Measurements from ENCODE around the gene SLC41A1. TPM values are rescaled to one million over a fixed set of nuclear protein-coding genes. Genes with fewer than 3 reads are reported as not detected.

The SLC41A1 gene
- total RNA-seq, 1 donor: 29.3 TPM

DNA sequence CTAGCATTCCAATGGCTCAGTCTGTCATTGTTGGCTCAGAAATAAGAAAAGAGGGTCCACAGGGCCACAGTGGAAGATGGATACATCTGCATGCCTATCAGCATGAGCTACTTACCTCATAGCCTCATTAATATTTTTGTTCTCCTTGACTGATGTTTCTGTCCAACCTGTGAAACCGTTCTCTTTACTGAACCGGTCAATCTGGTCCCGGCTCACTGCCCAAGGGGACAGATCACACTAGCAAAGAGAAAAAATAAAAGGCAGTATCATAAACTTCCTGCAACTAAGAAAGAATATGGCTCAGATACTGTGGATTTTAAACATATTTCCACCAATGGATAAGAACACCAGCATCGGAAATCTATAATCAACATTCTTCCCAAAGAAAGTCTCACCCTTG is 42.4 kb downstream of the SLC41A1 start:
- TF ChIP-seq, protein P1, sequence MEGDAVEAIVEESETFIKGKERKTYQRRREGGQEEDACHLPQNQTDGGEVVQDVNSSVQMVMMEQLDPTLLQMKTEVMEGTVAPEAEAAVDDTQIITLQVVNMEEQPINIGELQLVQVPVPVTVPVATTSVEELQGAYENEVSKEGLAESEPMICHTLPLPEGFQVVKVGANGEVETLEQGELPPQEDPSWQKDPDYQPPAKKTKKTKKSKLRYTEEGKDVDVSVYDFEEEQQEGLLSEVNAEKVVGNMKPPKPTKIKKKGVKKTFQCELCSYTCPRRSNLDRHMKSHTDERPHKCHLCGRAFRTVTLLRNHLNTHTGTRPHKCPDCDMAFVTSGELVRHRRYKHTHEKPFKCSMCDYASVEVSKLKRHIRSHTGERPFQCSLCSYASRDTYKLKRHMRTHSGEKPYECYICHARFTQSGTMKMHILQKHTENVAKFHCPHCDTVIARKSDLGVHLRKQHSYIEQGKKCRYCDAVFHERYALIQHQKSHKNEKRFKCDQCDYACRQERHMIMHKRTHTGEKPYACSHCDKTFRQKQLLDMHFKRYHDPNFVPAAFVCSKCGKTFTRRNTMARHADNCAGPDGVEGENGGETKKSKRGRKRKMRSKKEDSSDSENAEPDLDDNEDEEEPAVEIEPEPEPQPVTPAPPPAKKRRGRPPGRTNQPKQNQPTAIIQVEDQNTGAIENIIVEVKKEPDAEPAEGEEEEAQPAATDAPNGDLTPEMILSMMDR (IDR thresholded peaks at IDR 0.05; ENCODE audit: extremely low read depth, low read depth, low read length): no peak
- Histone ChIP-seq H3K36me3 (ENCODE audit: insufficient read depth, low read length) (no peaks in the 10 kb centered on the region), H3K4me2 (ENCODE audit: insufficient read depth, low read length) (no peak overlapping the region), H3K4me1 (ENCODE audit: insufficient read depth, low read length) (peaks cover 6% of the 10 kb centered on the region), H3K9me3 (ENCODE audit: low read depth, low read length) (no peaks in the 10 kb centered on the region), H4K20me1 (ENCODE audit: insufficient read depth, low read length) (no peaks in the 10 kb centered on the region), H3K79me2 (ENCODE audit: insufficient read depth, low read length) (peaks cover 8% of the 10 kb centered on the region), H3K4me3 (ENCODE audit: insufficient read depth, low read length) (no peak overlapping the region), H3K27me3 (ENCODE audit: insufficient read depth, low read length) (no peaks in the 10 kb centered on the region), H2AFZ (ENCODE audit: low read length) (no peak overlapping the region), H3K27ac (ENCODE audit: low read depth, low read length) (no peak overlapping the region)
- DNase-seq (ENCODE audit: insufficient read length, low spot score, missing footprints): no peak

DNA sequence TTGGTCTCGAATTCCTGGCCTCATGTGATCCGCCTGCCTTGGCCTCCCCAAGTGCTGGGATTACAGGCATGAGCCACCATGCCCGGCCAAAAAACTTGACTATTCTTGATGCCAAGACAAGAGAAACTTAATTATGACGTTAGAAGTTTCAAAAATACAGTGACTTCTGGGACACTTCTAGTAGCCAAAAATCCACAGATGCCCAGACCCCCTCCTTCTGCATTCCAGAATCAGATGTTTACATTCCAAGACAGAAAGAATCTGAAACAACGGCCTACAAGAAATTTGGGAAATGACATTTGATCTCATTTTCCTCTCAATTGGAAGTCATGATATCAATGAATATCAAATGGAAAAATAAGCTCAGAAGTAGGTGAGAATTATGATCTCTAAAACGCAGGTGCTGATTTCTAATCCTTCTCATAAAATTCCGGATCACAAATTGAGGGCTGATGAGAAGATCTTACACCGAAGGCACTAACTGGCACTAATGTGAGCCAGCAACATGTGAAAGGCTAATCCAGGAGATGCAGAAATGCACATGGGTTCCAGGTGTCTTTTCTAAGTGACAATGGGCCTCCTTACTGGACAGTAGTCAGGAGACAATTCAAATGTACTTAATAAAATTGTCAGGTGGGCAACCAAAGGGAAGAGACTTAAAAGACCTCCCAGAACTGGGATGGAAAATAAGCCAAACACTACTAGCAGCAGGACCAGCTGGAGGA is 43.2 kb downstream of the SLC41A1 start:
- Histone ChIP-seq H3K79me2 (ENCODE audit: insufficient read depth, low read length) (peaks cover 4% of the 10 kb centered on the region), H3K4me3 (ENCODE audit: insufficient read depth, low read length) (no peak overlapping the region), H3K9me3 (ENCODE audit: low read depth, low read length) (no peaks in the 10 kb centered on the region), H3K4me2 (ENCODE audit: insufficient read depth, low read length) (no peak overlapping the region), H3K36me3 (ENCODE audit: insufficient read depth, low read length) (no peaks in the 10 kb centered on the region), H3K4me1 (ENCODE audit: insufficient read depth, low read length) (peaks cover 3% of the 10 kb centered on the region), H4K20me1 (ENCODE audit: insufficient read depth, low read length) (no peaks in the 10 kb centered on the region), H3K27me3 (ENCODE audit: insufficient read depth, low read length) (no peaks in the 10 kb centered on the region), H3K27ac (ENCODE audit: low read depth, low read length) (no peak overlapping the region), H2AFZ (ENCODE audit: low read length) (no peak overlapping the region)
- no peak for DNase-seq (ENCODE audit: insufficient read length, low spot score, missing footprints)
- TF ChIP-seq, protein P1 (IDR thresholded peaks at IDR 0.05; ENCODE audit: extremely low read depth, low read depth, low read length): no peak

DNA sequence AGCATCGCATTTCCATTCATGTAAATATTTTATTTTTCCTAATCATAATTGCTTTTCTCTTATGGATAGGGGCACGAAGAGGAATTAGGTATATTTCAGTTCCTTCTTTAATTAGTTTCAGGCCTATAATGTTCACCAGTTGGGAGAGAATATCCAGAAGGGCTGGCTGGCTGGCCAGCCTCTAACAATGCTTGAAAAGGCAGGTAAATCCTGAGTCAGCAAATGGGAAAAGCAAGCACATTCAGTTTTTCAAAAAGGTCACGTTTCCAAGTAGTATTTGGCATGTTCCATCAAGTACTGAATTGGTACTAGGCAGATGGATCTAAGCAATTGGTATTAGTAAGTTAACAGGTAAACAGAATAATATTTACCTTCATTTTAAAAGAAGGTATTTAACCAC is 45.8 kb downstream of the SLC41A1 start:
- TF ChIP-seq, protein P1 (IDR thresholded peaks at IDR 0.05; ENCODE audit: extremely low read depth, low read depth, low read length): no peak
- H3K79me2 ChIP-seq (ENCODE audit: insufficient read depth, low read length): no peaks in the 10 kb centered on the region
- no peak overlapping the region for H2AFZ ChIP-seq (ENCODE audit: low read length)
- H3K36me3 ChIP-seq (ENCODE audit: insufficient read depth, low read length): no peaks in the 10 kb centered on the region
- H3K27ac ChIP-seq (ENCODE audit: low read depth, low read length): no peak overlapping the region
- no peak overlapping the region for H3K4me2 ChIP-seq (ENCODE audit: insufficient read depth, low read length)
- H3K9me3 ChIP-seq (ENCODE audit: low read depth, low read length): no peaks in the 10 kb centered on the region
- no peak overlapping the region for H3K4me3 ChIP-seq (ENCODE audit: insufficient read depth, low read length)
- H3K4me1 ChIP-seq (ENCODE audit: insufficient read depth, low read length): no peaks in the 10 kb centered on the region
- DNase-seq (ENCODE audit: insufficient read length, low spot score, missing footprints): no peak
- no peaks in the 10 kb centered on the region for H3K27me3 ChIP-seq (ENCODE audit: insufficient read depth, low read length)
- H4K20me1 ChIP-seq (ENCODE audit: insufficient read depth, low read length): no peaks in the 10 kb centered on the region

DNA sequence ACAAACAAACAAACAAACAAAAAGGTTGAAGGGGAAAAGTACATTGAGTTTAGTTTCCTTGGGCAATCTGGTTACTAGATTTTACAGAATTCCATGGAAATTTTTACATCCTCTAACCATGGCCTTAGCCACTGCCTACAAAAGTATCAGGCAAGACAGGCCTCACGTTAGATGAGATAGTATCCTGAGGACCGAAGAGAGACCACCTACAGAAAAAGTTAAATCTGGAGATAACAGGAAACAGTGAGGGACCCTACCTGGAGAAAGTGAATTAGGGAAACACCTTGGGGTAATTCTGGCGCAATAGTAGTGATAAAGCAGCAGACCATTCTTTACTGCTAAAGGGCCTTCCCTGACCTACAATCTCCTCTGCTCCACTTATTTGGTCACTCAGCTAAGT is 46.4 kb downstream of the SLC41A1 start:
- Histone ChIP-seq H3K9me3 (ENCODE audit: low read depth, low read length) (no peaks in the 10 kb centered on the region), H3K4me3 (ENCODE audit: insufficient read depth, low read length) (no peak overlapping the region), H3K4me2 (ENCODE audit: insufficient read depth, low read length) (no peak overlapping the region), H3K27ac (ENCODE audit: low read depth, low read length) (no peak overlapping the region), H3K79me2 (ENCODE audit: insufficient read depth, low read length) (no peaks in the 10 kb centered on the region), H3K36me3 (ENCODE audit: insufficient read depth, low read length) (no peaks in the 10 kb centered on the region), H4K20me1 (ENCODE audit: insufficient read depth, low read length) (no peaks in the 10 kb centered on the region), H3K27me3 (ENCODE audit: insufficient read depth, low read length) (no peaks in the 10 kb centered on the region), H3K4me1 (ENCODE audit: insufficient read depth, low read length) (no peaks in the 10 kb centered on the region), H2AFZ (ENCODE audit: low read length) (no peak overlapping the region)
- TF ChIP-seq, protein P1 (IDR thresholded peaks at IDR 0.05; ENCODE audit: extremely low read depth, low read depth, low read length): no peak
- no peak for DNase-seq (ENCODE audit: insufficient read length, low spot score, missing footprints)
